NCI-H82 treated with DMSO at 0.1 percent for 48 hours (cell line): ENCODE data around the gene PHYHIPL.

Experiments
- DNase-seq: peaks from one replicate; lab custom pipeline; 2025; ENCODE audit not compliant: unreplicated experiment; lab: John Stamatoyannopoulos, UW

PHYHIPL gene

DNA sequence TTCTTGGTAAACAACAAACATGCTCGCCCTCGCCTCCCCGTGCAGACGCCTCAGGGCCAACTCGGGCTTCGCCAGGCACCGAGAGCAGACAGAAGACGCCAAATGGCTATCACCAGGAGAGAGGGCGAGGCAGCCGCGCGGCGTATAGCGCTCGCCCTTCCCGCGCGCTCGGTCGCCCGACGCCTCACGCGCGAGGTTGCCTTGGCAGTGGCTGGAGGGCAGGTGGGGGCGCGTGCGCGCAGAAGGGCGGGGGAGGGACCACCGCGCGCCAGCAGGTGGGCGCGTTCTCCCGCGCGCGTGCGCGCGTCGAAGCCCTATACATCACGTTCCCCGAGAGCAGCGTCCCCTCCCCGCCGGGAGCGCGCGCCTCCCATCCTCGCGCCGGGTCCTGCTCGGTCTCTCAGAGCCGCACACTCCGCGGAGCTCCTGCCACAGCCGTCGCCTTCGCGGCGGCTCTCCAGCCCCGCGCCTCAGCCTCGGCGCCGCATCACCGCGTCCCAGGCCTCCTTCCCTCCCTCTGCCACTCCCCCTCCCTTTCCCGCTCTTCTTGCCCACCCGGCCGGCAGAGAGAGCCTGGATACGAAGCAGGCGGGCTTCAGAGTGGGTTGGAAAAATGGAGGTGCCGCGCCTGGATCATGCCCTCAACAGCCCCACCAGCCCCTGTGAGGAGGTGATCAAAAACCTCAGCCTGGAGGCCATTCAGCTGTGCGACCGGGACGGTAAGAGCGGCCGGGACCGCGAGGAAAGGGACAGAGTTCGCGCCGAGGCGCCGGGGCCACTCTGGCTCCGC is at the start of gene PHYHIPL:
TSS of gene PHYHIPL (plus strand) at position 403 of the 790 bp plus-strand sequence. CDS start at position 614, 211 bp downstream.
- DNase-seq: peak; percentile 42

DNA sequence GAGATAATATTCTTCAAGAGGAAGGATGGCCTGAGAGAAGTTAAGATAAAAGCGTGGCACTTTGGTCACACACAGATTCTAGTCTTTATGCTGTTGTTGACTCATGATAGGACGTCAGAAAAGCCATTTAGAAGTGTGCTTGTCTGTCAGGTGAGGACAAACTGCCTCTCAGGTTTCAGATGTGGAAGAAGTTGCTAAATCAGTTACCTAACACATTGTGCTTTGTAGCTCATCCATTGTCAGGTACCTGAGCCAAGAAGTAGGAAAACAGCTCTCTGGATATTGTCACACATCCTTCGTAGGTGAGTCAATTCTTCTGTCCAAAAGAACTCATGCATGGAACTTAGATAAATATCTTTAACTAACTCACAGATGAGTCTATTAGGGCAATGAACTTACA is 49.5 kb upstream of the PHYHIPL start:
- no peak for DNase-seq

DNA sequence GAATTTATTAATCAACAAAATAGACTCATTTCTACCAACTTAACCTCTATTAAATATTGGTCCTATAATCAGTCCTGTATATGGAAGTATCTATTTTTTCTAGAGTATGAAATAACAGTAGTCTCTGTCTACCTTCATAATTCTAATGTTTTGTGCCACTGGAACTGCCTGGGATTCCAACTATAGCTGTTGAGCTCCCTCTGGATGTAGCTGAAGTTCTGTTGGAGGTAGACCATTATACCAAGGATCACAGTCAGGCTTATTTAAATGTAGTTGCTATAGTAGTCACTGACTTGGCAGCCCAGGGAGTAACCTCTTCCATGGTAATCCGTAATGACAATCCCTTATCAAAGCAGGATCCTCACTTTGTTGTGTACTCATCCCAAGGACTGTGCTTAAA is 48.5 kb upstream of the PHYHIPL start:
- no peak for DNase-seq

DNA sequence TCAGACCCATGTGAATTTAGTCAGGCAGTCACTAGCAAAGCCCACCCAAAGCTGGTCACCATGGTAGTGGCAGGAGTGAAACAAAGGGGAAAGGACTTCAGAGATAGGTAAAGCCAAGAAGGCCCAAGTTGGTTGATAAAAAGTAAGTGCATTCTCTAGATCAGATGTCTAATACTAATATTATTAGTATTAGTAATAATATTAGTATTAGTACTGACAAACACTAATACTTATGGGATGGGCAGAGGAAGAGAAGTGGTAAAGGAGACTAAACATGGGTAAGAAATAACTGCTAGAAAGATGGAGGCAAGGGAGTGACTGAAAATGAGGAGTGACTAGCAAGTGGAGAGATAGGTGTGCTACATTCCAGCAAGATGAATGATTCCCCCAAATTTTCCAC is 46.6 kb upstream of the PHYHIPL start:
- DNase-seq: no peak

DNA sequence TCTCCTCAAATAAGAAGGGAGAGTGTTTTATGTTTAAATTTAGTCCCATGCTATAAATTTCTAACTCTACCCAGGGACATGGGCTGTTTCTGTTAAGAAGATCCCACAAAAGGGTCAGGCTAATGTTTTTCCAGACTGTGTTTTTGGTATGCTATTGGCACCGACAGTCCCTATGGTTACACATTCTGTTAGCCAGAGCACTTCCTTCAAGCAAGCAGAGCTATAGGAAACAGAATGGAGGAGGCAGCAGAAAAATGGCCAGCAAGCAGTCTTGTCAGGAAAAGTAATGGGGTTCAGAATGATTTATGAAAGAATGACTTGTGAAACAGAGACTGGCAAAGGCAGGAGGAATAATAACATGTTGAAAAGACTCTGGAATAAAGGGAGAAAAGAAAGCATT is 44.8 kb upstream of the PHYHIPL start:
- DNase-seq: no peak

DNA sequence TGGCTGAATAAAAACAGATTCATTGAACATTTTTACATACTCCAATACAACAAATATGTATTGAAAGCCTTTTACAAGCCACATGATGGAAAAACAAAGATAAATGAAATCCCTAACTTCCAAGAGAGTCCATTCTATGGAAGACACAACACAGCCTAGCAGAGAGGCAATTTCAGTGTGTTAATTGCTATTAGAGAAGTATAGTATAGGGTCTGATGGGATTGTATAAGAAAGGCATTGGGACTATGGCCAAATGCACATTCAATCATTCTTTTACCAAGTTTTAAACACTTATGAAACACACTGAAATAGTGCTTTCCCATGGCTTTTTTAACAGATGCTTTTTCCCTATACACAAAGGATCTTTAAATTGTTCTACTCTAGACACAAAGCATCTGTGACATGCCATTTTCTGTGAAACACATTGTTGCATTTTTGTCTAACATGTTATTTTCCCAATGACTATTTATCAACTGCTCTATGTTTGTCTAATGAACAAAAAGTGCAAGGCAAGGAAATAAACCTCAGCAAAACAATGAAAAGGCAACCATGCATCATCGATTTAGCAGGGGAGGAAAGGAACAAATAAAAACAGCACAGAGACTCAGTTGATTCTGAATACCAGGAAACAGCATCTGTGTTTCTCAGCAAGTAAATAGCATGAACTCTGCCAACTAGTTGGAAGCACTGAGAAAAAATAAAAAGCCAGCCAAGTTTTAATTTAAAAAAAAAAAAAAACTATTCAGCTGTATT is 42.4 kb upstream of the PHYHIPL start:
- DNase-seq: no peak

DNA sequence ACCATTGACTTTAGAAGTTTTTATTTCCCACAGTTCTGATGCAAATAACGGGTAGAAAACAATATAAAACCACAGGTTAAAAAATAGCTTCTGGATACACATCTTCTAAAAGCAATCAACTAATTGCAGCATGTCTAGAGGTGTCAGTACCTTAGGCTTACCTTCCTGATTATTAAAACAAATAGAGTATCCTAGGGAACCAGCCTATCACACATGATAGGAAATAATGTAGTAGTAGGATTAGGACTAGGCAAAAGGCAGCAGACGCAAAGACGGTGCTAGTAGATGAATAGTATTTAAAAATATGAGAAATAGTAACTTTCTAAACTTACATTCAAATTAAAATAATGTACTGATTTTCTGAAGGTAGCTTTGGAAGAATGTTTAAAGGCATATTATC is 41.7 kb upstream of the PHYHIPL start:
- no peak for DNase-seq

DNA sequence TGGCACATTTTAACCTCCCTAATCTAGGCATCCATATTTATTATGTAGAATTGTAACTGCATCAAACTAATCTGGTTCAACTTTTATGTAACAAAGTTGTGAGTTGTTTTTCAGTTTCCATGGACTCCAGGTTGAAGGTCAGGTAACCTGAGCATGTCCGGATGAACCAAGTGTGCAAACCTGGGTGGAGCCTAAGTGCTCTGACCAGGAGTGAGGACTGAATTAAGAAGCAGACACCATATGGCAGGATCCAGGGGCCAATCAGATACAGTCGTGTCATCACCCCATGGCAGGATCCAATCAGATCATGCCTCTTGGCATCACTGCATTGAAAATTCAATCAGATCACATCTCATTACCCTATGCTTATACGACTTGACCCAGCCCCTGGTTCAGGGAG is 41.2 kb upstream of the PHYHIPL start:
- DNase-seq: no peak

DNA sequence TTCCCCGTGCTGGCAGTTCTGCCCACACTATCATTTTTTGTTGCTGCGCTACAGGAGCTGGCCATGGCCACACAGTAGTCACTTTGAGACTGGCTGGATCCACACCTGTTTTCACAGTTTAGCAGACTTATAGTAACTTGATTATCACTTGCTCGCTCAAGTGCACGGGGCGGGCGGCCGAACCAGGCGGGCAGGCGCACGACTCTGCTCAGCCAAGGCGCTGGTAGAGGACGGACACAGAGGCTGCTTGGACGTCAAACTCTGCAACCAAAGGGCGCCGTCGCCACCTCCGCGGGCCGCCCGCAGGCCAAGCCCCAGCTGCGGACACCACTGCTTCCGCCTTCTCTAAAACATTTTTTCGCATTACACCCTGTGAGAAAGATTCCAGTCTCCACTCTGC is 38.4 kb upstream of the PHYHIPL start:
- no peak for DNase-seq

DNA sequence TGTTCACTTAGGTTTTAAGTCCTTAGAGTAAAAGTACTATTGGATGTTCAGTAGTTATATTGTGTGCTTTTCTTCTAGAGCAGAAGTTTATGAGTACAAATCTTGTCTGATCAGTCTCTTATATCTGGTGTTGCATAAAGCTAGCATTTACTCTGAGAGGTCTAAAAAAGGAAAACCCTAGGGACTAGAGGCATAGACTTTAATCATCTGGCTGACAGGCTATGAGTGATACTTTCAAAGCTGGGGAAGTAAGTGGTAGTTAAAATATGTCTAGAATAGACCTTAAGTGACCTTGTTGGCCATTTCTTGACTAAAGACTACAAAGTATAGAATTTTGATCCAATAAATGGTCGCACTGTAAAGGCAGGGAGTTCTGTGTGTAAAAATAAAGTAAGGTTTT is 32.9 kb upstream of the PHYHIPL start:
- DNase-seq: no peak

DNA sequence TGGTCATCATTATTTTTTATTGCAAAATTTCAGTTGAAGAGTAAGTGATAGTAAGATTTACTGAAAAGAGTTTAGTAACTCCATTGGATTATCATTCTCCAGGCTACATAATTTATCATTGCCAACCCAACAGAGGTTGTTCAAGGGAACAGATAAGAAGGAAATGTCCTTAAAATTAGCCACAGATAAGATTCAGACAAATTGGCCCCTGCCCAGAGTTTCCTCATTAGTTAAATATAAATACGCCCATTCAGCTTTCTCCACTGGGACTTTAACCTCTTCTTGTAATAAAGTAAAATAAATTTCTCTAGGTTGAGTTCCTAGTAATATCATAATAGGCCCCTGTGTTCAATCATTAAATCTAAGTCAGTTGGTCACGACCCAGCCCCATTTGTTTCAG is 27.7 kb upstream of the PHYHIPL start:
- no peak for DNase-seq

DNA sequence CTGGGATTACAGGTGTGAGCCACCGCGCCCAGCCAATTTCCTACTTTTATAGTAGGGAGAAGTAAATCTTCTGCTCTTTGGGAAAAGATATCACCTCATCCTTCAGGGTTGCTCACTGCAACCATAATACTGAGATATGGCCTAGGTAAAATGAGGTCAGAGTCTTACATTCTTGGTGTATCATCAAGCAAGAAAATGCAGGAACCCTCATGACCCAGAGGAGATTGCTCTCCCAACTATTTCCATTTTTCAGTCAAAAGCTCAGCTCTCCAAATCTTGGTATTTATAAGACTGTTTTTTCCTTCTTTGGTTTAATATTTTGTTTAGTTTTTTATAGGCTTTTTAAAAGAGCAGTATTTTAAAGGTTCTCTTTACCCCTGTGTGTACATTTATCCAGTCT is 20.9 kb upstream of the PHYHIPL start:
- no peak for DNase-seq

DNA sequence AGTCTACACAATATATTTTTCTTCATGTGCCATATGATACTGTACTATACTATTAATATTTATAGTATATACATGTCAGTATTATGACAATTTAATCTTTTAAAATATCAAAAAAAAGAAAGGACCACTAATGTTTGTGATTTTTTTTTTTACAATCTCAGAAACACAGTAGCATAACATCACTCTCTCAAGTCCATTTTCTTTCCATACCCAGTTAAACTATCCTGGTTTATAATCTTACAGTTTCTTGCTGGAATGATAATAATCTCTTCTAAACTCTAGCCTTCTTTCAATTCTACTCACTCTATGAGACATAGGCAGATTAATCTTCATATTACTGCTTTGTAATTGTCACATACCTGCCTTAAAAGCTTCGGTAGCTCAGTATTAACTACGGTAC is 8.9 kb upstream of the PHYHIPL start:
- no peak for DNase-seq

DNA sequence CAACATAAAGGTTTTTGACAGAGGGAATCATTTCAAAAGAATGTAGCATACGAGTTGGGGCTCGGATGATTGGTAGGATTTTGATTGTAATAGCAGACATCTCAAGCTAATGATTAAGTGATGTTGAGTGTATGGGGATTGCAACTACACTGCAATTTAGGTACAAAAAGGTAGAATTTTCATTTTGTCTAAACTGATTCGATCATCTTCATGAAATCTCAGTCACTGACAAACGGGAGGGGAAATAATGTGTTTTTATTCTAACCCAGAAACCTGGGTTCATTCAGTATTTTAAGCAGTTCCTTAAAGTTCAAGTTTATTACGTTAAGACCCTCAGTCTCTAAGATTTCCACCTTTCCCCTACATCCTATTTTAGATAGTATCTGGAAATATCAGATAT is 3.9 kb upstream of the PHYHIPL start:
- no peak for DNase-seq

DNA sequence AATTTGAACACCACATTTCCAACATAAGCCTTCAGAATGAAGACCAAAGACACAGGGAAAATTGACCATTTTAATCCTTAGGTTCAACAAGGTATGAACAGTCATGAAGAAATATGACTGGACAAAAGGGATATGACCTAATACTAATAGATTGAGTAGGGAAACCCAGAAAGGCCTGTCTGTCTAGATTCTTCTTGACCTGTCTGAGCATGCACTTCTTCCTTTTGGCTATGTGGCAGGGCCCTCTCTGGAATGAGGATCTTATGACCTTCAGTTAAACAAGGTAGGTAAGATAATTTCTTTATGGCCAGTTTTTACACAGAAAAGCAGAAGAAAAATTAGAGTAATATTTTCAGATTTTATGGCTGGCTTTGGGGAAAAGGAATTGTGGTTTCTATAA is 3.0 kb upstream of the PHYHIPL start:
- DNase-seq: no peak

DNA sequence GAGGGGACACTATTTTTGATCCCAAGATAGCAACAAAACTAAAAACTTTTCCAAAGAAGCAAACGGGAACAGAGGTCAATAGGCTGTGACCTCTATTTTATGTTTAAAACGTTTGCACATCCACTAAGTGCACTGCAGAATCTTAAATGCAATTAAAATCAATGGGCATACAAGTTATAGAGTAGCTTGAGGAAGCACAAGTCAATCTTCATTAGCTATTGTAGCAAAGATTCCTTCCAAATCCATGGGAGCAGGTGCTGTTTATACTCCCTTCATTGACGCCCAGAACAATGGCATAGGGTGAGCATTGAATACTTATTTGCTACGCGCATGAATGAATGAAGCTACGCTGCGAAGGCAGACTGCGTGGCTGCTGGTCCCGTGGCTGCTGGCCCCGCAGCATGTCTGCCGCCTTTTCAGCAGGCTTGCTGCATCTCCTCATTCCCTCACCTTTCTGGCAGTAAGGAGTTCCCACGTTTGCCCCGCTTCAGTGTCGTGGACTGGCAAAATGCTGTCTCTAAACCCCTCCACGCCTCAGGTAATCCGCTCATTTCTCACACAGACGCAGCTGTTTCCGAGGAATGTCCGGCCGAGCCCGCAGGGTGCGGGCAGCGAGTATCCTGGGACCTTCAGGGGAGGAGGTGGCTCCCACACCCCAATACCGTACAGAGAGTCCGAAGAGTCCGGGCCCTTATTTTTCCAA is 754 bp upstream of the PHYHIPL start:
- DNase-seq: no peak

DNA sequence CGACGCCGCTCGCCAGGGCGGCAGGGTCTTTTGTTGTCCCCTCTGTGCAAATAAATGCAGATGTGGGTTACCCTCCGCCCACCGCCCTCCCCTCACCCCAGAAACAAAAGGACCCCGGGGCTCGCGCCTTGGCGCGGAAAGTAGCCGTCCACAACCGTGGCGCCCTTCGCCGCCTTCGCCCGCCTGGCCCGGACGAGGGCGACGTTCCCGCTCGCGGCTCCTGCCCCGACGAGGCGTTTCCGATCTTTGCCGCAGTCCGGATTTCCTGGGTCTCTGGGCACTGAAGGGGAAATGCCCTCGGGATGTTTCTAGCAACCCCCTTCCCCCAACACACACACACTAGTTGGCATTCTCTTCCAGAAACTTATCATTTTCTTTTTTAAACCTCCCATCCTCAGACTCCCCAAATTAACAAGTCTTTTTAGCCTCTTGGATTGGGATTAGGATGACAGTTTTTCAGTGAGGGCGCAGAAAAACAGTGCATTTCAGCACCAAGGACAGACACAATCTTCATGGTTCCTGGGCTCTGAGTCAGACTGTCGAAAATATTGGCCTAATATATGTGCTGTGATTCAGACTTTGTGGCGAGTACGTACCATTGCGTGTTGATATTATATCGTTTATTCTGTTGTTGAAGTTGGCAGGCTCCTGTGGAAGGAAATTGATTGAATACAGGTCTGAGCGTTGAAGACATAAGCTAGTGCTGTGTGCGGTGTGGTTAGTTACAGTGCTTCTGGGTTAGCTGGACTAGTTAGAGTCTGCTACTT is 771 bp downstream of the PHYHIPL start:
- DNase-seq: peak; percentile 45

DNA sequence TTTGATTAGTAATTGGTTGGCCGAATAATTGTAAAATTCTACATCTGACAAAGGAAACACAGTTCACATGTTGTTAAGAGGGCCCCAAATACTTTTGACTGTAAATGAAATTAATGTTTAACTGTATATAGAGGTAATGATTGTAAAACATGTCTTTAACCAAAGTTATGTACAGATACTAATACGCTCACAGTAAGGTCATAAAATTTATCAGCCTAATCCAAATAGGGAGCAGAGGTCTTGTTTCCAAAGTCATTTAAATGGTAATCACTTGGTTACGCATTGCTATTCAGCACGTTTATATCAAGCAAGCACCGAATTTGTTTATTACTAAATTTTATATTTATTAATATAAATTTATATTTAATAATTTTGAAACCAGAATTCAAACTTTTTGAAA is 1.4 kb downstream of the PHYHIPL start:
- no peak for DNase-seq

DNA sequence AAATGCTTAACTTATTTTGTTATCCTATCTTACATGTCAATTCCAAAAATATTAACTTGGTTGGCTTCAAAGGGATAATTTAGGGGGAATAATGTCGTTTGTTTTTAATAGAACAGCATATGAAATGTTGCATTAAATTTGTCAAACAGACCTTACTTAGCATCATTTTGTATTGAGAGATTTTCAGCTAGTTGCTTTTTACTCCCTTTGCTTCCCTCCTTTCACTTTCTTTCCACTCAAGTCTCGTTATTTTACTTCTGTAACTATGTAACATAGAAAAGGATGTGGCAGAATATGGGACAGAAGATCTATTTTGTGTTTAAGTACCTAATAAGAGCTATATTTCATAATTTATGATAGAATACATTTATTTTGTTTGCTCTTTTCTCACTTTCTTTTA is 2.6 kb downstream of the PHYHIPL start:
- DNase-seq: no peak

DNA sequence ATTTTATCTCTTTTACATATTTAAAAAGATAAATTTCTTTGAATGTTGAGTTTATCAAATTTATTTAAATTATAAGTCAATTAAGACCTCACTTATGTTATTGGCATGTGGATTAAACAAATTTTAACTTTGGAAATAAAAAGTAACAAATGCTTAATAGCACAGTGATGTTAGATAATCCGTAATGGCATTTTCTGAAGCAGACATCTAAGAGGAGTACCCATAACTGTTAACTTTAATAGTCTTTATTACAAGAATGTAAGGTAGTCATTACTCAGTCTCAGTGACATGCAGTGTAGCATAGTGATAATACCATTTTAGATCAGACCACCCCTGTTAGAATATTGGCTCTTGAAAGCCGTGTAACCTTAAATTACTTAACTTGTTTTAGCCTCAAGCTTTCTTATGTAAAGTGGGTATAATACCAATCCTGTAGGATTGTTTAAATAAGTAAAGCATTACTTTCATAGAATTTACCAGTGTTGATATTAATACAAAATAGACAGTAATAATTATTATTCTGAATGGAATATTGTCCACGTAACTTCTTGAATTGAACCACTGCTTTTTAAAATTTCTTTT is 4.3 kb downstream of the PHYHIPL start:
- DNase-seq: peak; percentile 1

DNA sequence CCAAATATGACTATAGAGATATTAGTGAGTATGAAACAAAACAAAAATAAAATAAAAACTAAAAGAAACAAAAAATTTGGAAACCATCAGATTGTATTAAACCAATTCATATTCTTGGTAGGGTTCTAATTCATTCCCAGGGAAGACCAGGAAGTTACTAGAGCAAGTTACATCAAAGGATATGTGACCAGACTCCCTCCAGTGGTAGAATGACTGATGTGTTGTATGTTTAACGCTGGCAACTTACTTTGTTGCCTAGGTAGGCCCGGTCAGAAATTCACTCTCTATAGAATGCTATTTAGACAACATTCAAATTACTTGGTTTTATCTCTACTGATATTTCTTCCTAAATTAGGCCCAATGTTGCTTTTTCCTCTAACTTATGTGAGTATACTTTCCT is 5.2 kb downstream of the PHYHIPL start:
- DNase-seq: peak; percentile 38
